Right renal pelvis (tissue), 4 donors: ENCODE results near the gene NHSL2. TPM values are rescaled to one million over a fixed set of nuclear protein-coding genes. Genes with fewer than 3 reads are reported as not detected.

Experiments used
- DNase-seq, 4 donors: peaks; one replicate each; pipeline ENCODE4 v3.0.0-alpha.2; 2013; ENCODE audit warnings: low read depth in 4 of 4, low spot score in 3 of 4, missing footprints in 1 of 4
- polyA plus RNA-seq, 4 donors: library from polyadenylated mRNA; unstranded; fragments of 120-200 nt; gene quantifications; one replicate each; pipeline ENCODE4 v1.2.1, GENCODE V29; 2013; ENCODE audit not compliant: insufficient read length in 4 of 4

Gene NHSL2
- polyA plus RNA-seq, 4 donors = 8.0 to 9.8 (median 9.3) TPM

- DNase-seq = no peak
Observed at GRCh38 chrX:72102126-72102525, 191.5 kb downstream of the NHSL2 start.

GRCh38 chrX:72102760-72103159 lies 192.1 kb downstream of the NHSL2 start:
- peak in 1 of 4 donors; percentile 39 for DNase-seq

GRCh38 chrX:72105436-72105835 lies 194.8 kb downstream of the NHSL2 start:
- DNase-seq = no peak

GRCh38 chrX:72107320-72107719 lies 196.7 kb downstream of the NHSL2 start:
- no peak for DNase-seq

- no peak for DNase-seq
Observed at GRCh38 chrX:72107841-72108595, 197.4 kb downstream of the NHSL2 start.

GRCh38 chrX:72108666-72109065 lies 198.0 kb downstream of the NHSL2 start:
- no peak for DNase-seq

GRCh38 chrX:72110051-72110875 lies 199.6 kb downstream of the NHSL2 start:
- no peak for DNase-seq

GRCh38 chrX:72110876-72111708 lies 200.4 kb downstream of the NHSL2 start:
- no peak for DNase-seq

- no peak for DNase-seq
Observed at GRCh38 chrX:72113461-72113860, 202.8 kb downstream of the NHSL2 start.

- DNase-seq = no peak
Observed at GRCh38 chrX:72114306-72114705, 203.7 kb downstream of the NHSL2 start.

- DNase-seq = no peak
Observed at GRCh38 chrX:72114807-72115206, 204.2 kb downstream of the NHSL2 start.

- no peak for DNase-seq
Observed at GRCh38 chrX:72115380-72115779, 204.7 kb downstream of the NHSL2 start.

- no peak for DNase-seq
Observed at GRCh38 chrX:72117636-72118210, 207.1 kb downstream of the NHSL2 start.

GRCh38 chrX:72120837-72121236 lies 210.2 kb downstream of the NHSL2 start:
- DNase-seq = no peak

GRCh38 chrX:72121383-72121782 lies 210.7 kb downstream of the NHSL2 start:
- no peak for DNase-seq

GRCh38 chrX:72122621-72123337 lies 212.1 kb downstream of the NHSL2 start:
- no peak for DNase-seq

- peak in 2 of 4 donors; percentile 63 to 73 for DNase-seq
Observed at GRCh38 chrX:72123471-72124185, 213.0 kb downstream of the NHSL2 start.

GRCh38 chrX:72124540-72125201 lies 214.0 kb downstream of the NHSL2 start:
- DNase-seq = no peak
